H1 (cell line): ENCODE results near the gene CDK19. TPM values are rescaled to one million over a fixed set of nuclear protein-coding genes. Genes with fewer than 3 reads are reported as not detected.

ENCODE experiments used
- CTCF ChIA-PET: fragments of 300-600 bp; sonication (Branson Sonifier 250); formaldehyde crosslinking; loops from one replicate; lab custom pipeline; 2021; ENCODE audit not compliant: partially characterized antibody; lab: Charles Lee
- POLR2A ChIA-PET: fragments of 300-600 bp; sonication (Branson Sonifier 250); formaldehyde crosslinking; loops from one replicate; lab custom pipeline; 2021; ENCODE audit warnings: inconsistent platforms; ENCODE audit not compliant: partially characterized antibody; lab: Charles Lee
- DNase-seq, 2 experiments: peaks; one replicate each; pipeline versions ENCODE4 v3.0.0 to v3.0.0-alpha.2; 2010 to 2022; ENCODE audit warnings: low spot score in 2 of 2, low read depth in 1 of 2, mixed read lengths in 1 of 2
- FAIRE-seq: peaks from 2 replicates; lab custom pipeline; 2011; peaks lifted over from hg19 to GRCh38; lab: Jason Lieb, UNC
- H2AFZ ChIP-seq: 2 replicates; pipeline ENCODE4 v1.8.1; 2012; ENCODE audit warnings: low read length, inconsistent platforms
- H2AK5ac ChIP-seq: 2 replicates; pipeline ENCODE4 v1.6.1; 2013; ENCODE audit warnings: low read depth, low read length
- H2BK120ac ChIP-seq: replicated peaks from 2 replicates; pipeline ENCODE3; 2013; ENCODE audit warnings: low read depth, low read length, inconsistent platforms
- H2BK12ac ChIP-seq: 2 replicates; pipeline ENCODE4 v1.6.1; 2013; ENCODE audit warnings: low read depth, low read length
- H2BK15ac ChIP-seq: 2 replicates; pipeline ENCODE4 v1.6.1; 2013; ENCODE audit warnings: low read length
- H2BK20ac ChIP-seq: 2 replicates; pipeline ENCODE4 v1.6.1; 2013; ENCODE audit warnings: low read length
- H2BK5ac ChIP-seq: 2 replicates; pipeline ENCODE4 v1.6.1; 2013; ENCODE audit warnings: low read depth, low read length
- H3K14ac ChIP-seq: 2 replicates; pipeline ENCODE4 v1.6.1; 2013; ENCODE audit warnings: inconsistent platforms; ENCODE audit not compliant: insufficient read length
- H3K18ac ChIP-seq: 2 replicates; pipeline ENCODE4 v1.6.1; 2013; ENCODE audit warnings: low read length; ENCODE audit errors: extremely low read depth
- H3K23ac ChIP-seq: 2 replicates; pipeline ENCODE4 v1.6.1; 2013; ENCODE audit warnings: inconsistent platforms; ENCODE audit not compliant: insufficient read length
- H3K23me2 ChIP-seq: 2 replicates; pipeline ENCODE4 v1.6.1; 2013; ENCODE audit warnings: low read depth, low read length
- H3K27ac ChIP-seq: 2 replicates; pipeline ENCODE4 v1.6.1; 2011; ENCODE audit warnings: low read depth, low read length, inconsistent platforms
- H3K27me3 ChIP-seq, 4 experiments: replicated peaks in 1 of 4; 1 replicate in 1 of 4; 2 replicates in 3 of 4; pipeline versions ENCODE4 v1.6.1 to v1.8.1; 2011 to 2013; ENCODE audit warnings: low read length in 3 of 4, mild to moderate bottlenecking in 3 of 4, inconsistent platforms in 2 of 4, mixed read lengths in 2 of 4, moderate library complexity in 1 of 4; ENCODE audit not compliant: control insufficient read depth in 3 of 4, insufficient read depth in 3 of 4; ENCODE audit errors: extremely low read depth in 1 of 4
- H3K36me3 ChIP-seq, 4 experiments: 2 replicates each; pipeline versions ENCODE4 v1.6.1 to v1.8.1; 2011 to 2013; ENCODE audit warnings: mild to moderate bottlenecking in 4 of 4, low read length in 3 of 4, moderate library complexity in 2 of 4, control low read depth in 1 of 4, inconsistent platforms in 1 of 4; ENCODE audit not compliant: insufficient read depth in 4 of 4, control insufficient read depth in 2 of 4
- H3K4ac ChIP-seq: replicated peaks from 2 replicates; pipeline ENCODE3; 2013; ENCODE audit warnings: low read length, low read depth, mixed read lengths, inconsistent platforms; ENCODE audit not compliant: insufficient read length
- H3K4me1 ChIP-seq, 4 experiments: replicated peaks in 1 of 4; 1 replicate in 1 of 4; 2 replicates in 3 of 4; pipeline versions ENCODE4 v1.6.1 to v1.8.1; 2011 to 2013; ENCODE audit warnings: low read length in 3 of 4, inconsistent platforms in 2 of 4, mixed read lengths in 1 of 4; ENCODE audit not compliant: insufficient read depth in 4 of 4, control insufficient read depth in 3 of 4
- H3K4me2 ChIP-seq, 2 experiments: 2 replicates each; pipeline versions ENCODE4 v1.6.1 to v1.8.1; 2011 to 2013; ENCODE audit warnings: low read depth in 2 of 2, low read length in 2 of 2, control low read depth in 1 of 2, inconsistent platforms in 1 of 2, mild to moderate bottlenecking in 1 of 2; ENCODE audit not compliant: insufficient read depth in 1 of 2
- H3K4me3 ChIP-seq, 4 experiments: fragments of 200-600, 300-600 bp in 1 of 4; sonication (generic), shearing (Covaris generic), sonication (Bioruptor Twin) in 1 of 4; 2 replicates each; pipeline versions ENCODE4 v1.5.1 to v1.8.1; 2011 to 2016; ENCODE audit warnings: low read length in 4 of 4, low read depth in 3 of 4, control low read depth in 2 of 4, inconsistent platforms in 2 of 4, mild to moderate bottlenecking in 2 of 4, mixed read lengths in 1 of 4, moderate library complexity in 1 of 4; ENCODE audit not compliant: insufficient read depth in 2 of 4; ENCODE audit errors: extremely low read depth in 1 of 4
- H3K56ac ChIP-seq: replicated peaks from 2 replicates; pipeline ENCODE3; 2013; ENCODE audit warnings: low read depth, mild to moderate bottlenecking, mixed read lengths, low read length, inconsistent platforms; ENCODE audit not compliant: insufficient read length
- H3K79me1 ChIP-seq: 2 replicates; pipeline ENCODE4 v1.6.1; 2013; ENCODE audit warnings: low read depth, low read length, control low read depth
- H3K79me2 ChIP-seq, 2 experiments: 2 replicates each; pipeline versions ENCODE4 v1.6.1 to v1.8.1; 2012 to 2013; ENCODE audit warnings: low read length in 2 of 2, mild to moderate bottlenecking in 2 of 2, inconsistent platforms in 1 of 2; ENCODE audit not compliant: insufficient read depth in 2 of 2, control insufficient read depth in 1 of 2
- H3K9ac ChIP-seq, 4 experiments: replicated peaks in 1 of 4; 1 replicate in 1 of 4; 2 replicates in 3 of 4; pipeline versions ENCODE4 v1.6.1 to v1.8.1; 2011 to 2013; ENCODE audit warnings: low read depth in 3 of 4, low read length in 3 of 4, control low read depth in 2 of 4, mild to moderate bottlenecking in 2 of 4, moderate library complexity in 2 of 4, inconsistent platforms in 1 of 4; ENCODE audit errors: extremely low read depth in 1 of 4
- H3K9me3 ChIP-seq, 2 experiments: 2 replicates each; pipeline versions ENCODE4 v1.6.1 to v1.8.1; 2012 to 2013; ENCODE audit warnings: mild to moderate bottlenecking in 2 of 2, moderate library complexity in 2 of 2, control low read depth in 1 of 2, inconsistent platforms in 1 of 2, low read depth in 1 of 2, low read length in 1 of 2, mixed read lengths in 1 of 2; ENCODE audit not compliant: insufficient read depth in 2 of 2
- H4K20me1 ChIP-seq, 2 experiments: replicated peaks in 1 of 2; 2 replicates each; pipeline versions ENCODE3 to v1.8.1; 2011 to 2013; ENCODE audit warnings: inconsistent platforms in 2 of 2, low read length in 2 of 2, mild to moderate bottlenecking in 1 of 2; ENCODE audit not compliant: insufficient read depth in 2 of 2, control insufficient read depth in 1 of 2
- H4K5ac ChIP-seq: 2 replicates; pipeline ENCODE4 v1.6.1; 2013; ENCODE audit warnings: low read length, low read depth, mixed read lengths, inconsistent platforms; ENCODE audit not compliant: insufficient read length
- H4K8ac ChIP-seq: 2 replicates; pipeline ENCODE4 v1.8.0; 2013; ENCODE audit warnings: mild to moderate bottlenecking, moderate library complexity, low read length, inconsistent platforms; ENCODE audit not compliant: insufficient read depth; ENCODE audit errors: extremely low read depth
- H4K91ac ChIP-seq: replicated peaks from 2 replicates; pipeline ENCODE3; 2013; ENCODE audit warnings: low read length, mixed read lengths, inconsistent platforms; ENCODE audit not compliant: insufficient read length
- WGBS, 2 experiments: shearing (Covaris generic) in 1 of 2; methylation state at CpG; one replicate each; pipeline versions ENCODE4 v1.1.6 to v1.1.7; 2013 to 2015; ENCODE audit warnings: low lambda C conversion rate in 2 of 2, mixed read lengths in 2 of 2, inconsistent platforms in 1 of 2, low coverage in 1 of 2, missing lambda C conversion rate in 1 of 2; ENCODE audit not compliant: insufficient replicate concordance in 2 of 2, insufficient coverage in 1 of 2, insufficient read length in 1 of 2; ENCODE audit errors: extremely low coverage in 1 of 2, missing lambda C conversion rate in 1 of 2; 5-methylcytosine and 5-hydroxymethylcytosine counted together
- polyA plus RNA-seq, 7 experiments: library from polyadenylated mRNA; depleted of rRNA in 3 of 7; stranded (reverse) in 5 of 7; unstranded in 2 of 7; fragments of >200 nt in 5 of 7; fragments of 200-250 nt in 2 of 7; gene quantifications; 1 replicate in 5 of 7; 2 replicates in 1 of 7; 4 replicates in 1 of 7; pipeline versions ENCODE4 v1.2.1 to v1.2.3, GENCODE V29; 2011 to 2013; ENCODE audit warnings: missing spikeins in 2 of 7, mixed read lengths in 2 of 7
- total RNA-seq: library from RNA; stranded (reverse); fragmentation: NEBNext Ultra II Directional; extraction: Animal tissue kit (Norgen Biotek cat#: 25700); gene quantifications from 2 replicates; pipeline ENCODE4 v1.2.1, GENCODE V29; 2021

The CDK19 gene
- total and polyA plus RNA-seq, 2 of the 8 experiments (the other 6 are each of a cell fraction or from before 2014, with no cell fraction given): 4.9 to 12.6 TPM

GRCh38 chr6:110831405-110831804 is 16.1 kb upstream of the CDK19 start:
- Histone ChIP-seq H3K27ac (no peak overlapping the region), H3K18ac (no peak overlapping the region), H3K36me3 (no peaks in the 10 kb centered on the region), H2BK20ac (no peak overlapping the region), H3K14ac (no peak overlapping the region), H2BK120ac (no peak overlapping the region), H3K4me1 (no peaks in the 10 kb centered on the region), H2AFZ (no peak overlapping the region), H4K20me1 (no peaks in the 10 kb centered on the region), H3K9ac (no peak overlapping the region), H3K23ac (no peak overlapping the region), H3K56ac (no peak overlapping the region), H4K91ac (no peak overlapping the region), H3K23me2 (no peaks in the 10 kb centered on the region), H2BK12ac (no peak overlapping the region), H3K4me2 (no peak overlapping the region), H2BK15ac (no peak overlapping the region), H3K4ac (no peak overlapping the region), H4K8ac (no peak overlapping the region), H2BK5ac (no peak overlapping the region), H3K4me3 (no peak overlapping the region), H4K5ac (no peak overlapping the region), H3K79me2 (no peaks in the 10 kb centered on the region), H2AK5ac (no peak overlapping the region), H3K27me3 (no peaks in the 10 kb centered on the region), H3K79me1 (no peaks in the 10 kb centered on the region), H3K9me3 (no peaks in the 10 kb centered on the region)
- DNase-seq (no peak), FAIRE-seq (no peak)
- POLR2A ChIA-PET: interaction anchor here (0.6 to 2.3 kb wide), 4 partner anchors 11 to 48 kb away, joined by 4 to 8 read pairs (median 6); partner anchors contain the start of genes AMD1 and CDK19
- CTCF ChIA-PET: no interaction called here
- 84% methylated on average over 6 of the region's 6 CpGs; no CpG with 5 or more reads in 1 of the 2 experiments for WGBS, 2 experiments
